Fibroblast of the conjunctiva (primary cell): ENCODE results near the gene SINHCAF.
"Not testable (repeated sequence)": the region's sequence is repeated elsewhere in the genome, so short reads cannot be mapped to it uniquely, and the experiment has no call there.

Source experiments
- DNase-seq: peaks from one replicate; pipeline ENCODE4 v3.0.0-alpha.2; 2010; ENCODE audit warnings: low read depth

SINHCAF gene

GRCh38 chr12:31308116-31308515, 17.8 kb downstream of the SINHCAF start:
- DNase-seq, result no peak

- DNase-seq, result no peak
Observed at GRCh38 chr12:31306866-31307265, 19.1 kb downstream of the SINHCAF start.

DNA sequence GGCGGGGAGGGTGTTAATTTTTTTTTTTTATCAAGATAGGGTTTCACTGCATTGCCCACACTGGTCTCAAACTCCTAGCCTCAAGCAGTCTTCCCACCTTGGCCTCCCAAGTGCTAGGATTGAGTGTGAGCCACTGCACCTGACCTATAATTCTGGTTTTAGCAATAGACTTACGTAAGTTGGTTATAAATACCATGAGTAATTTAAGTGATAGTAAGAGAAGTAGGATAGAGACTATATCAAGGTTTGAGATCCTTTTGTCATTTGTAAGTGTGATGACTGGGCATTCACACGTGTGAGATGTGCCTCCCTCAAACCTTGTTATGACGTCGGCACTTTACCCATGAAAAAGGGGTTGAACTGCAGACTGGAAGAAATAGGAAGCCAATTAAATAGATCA, 22.5 kb downstream of the SINHCAF start:
- no peak for DNase-seq

DNA sequence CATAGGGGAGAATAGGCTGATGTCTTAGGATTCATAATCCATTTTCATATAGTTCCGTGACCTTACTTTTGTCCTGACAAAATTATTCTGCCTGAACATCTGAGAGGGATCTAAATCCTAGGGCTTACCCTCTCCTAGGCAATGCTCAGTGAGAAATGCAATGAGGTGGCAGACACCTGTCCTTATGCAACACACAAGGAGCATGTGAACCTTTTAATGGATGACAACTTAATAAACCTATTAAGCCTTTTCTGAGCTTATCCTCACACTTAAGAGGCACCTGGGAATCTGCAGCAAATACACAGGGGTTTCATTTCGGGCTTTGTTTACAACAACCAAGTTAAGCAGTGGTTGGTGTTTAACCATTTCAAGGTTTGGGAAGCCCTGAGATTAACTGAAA, 24.6 kb downstream of the SINHCAF start:
- no peak for DNase-seq

DNA sequence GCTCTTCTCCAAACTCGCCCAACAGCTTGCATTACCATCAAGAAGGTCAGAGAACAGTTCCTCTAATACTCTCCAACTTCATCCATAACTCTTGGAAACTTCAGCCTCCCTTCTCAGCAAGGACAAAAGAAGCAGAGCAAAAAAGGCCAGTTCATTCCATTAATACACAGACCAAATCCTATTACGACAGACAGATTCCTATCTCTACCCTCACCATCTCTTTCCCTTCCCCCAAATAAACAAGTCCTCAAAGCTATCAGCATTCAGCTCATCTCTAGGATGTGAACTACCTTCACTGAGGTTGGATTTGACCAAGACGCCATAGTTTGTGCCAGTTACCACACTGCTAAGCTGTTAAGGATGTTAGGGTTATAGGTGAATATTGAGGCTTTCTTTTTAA, 25.2 kb downstream of the SINHCAF start:
- no peak for DNase-seq

DNA sequence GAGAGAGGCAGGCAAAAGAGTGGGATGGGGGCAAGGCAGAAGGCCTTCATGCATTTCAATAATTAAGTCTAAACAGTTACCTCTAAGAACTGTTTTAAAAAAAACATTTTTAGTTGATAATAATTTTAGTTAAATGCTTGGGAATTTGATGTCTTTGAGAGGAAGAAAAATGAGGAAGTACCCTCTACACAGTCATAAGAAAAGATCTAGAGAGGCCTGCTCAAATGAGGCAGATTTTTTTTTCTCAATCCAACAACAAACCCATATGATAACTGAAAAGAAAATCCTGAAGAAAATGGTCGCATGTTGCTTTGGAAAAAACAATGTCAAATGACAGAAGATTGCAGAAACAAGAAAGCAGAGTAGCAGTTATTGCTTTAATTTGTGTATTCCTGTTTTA, 25.6 kb downstream of the SINHCAF start:
- no peak for DNase-seq

GRCh38 chr12:31298922-31299321, 27.0 kb downstream of the SINHCAF start:
- DNase-seq, result no peak

DNA sequence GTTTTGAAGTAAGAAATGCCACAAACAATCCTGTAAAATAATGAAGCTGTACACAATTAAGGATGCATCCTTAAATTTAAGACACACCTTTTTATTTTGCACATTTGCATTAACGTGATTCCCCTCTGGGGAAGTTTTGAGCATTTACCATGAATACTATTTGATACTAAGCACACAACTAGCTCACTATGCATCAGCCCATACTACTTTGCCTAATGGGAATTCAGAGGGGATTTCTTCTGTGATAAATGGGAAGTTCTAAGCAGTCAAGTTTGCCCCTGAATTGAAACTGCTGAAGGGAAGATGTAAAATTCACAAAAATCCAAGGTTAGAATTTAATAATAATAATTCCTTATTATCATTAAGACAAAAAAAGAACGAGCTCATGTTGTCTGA, 27.4 kb downstream of the SINHCAF start:
- no peak for DNase-seq

DNA sequence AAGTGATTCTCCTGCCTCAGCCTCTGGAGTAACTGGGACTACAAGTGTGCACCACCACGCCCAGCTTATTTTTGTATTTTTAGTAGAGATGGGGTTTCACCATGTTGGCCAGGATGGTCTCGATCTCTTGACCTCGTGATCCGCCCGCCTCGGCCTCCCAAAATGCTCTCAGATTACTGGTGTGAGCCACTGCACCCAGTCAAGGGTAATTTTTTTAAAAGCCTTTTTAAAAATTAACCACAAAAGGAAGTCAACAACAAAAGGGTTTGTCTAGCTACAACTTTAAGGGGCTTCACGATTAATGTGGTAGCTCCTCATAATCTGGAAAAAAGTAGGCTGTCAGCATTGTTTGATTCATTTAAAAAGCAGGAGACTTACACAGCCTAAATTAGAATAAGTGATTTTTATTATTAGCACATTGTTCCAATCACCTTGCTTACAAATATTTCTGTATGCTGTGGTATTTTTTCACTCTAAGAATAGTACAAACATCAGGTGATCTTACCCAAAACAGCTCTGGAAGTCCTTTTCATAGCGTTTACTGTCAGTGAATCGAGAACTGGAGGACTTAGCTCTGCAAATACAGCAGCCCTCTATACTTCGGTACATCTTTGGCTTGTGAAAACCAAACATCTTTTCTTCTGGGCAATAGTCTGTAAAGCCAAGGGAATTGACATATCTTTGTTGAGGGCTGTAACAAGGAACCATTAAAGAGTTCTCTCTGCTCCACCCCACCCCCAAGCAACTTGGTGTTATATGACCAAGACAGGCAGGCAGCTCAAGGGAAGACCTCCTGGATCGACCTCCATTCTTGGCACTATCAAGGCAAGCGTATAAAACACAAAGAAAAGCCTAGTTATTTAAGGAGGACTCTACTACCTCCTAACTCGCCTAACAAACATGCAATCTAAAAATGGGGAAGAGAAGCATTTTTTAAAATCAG, 28.1 kb downstream of the SINHCAF start:
- DNase-seq, result no peak

DNA sequence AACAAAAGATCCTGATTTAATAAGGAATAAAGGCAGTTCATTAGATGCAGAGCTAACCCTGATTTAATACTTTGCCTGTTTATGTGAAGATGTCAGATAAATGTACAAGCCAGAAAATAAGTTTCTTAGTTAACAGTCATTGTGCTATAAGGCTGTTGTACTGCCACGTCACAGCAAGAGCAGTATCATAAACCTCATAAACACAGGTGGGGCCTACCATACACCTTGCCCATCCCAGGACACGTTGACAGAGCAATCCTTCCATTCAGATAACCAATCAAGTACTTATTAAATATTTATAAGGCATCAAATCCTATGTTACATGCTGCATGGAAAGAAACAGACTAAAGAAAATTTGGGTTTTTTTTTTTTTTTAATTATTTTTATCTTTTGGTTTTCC, 36.5 kb downstream of the SINHCAF start:
- no peak for DNase-seq

- DNase-seq, result no peak
Observed at GRCh38 chr12:31288381-31288780, 37.6 kb downstream of the SINHCAF start.

GRCh38 chr12:31280183-31280582, 45.8 kb downstream of the SINHCAF start:
- no peak for DNase-seq

DNA sequence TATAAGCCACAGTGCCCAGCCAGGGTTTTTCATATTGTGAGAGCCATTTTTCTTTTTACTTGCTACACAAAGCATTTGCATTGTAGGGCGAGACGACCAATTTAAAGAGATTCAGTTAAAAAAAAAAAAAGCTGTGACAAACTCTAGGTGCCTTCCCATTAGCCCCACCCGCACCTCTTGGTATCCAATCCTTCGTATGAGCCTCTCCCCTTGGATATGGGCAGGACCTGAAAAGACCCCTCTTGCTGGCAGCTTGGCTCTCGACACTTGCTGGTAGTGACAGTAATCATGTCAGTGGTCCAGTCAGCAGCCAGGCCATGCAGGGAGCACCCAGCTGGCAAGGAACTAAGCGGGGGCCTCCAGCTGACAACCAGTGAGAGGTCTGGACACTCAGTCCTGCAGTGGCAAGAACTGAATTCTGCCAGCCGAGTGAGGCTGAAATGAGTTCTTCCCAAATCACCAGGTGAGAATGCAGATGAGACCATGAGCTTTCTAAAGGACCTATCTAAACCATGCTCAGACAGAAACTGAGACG, 46.5 kb downstream of the SINHCAF start:
- DNase-seq, result no peak

GRCh38 chr12:31278832-31279231, 47.1 kb downstream of the SINHCAF start:
- DNase-seq, result no peak

- DNase-seq, result no peak
Observed at GRCh38 chr12:31278424-31278823, 47.5 kb downstream of the SINHCAF start.

GRCh38 chr12:31277081-31277480, 48.9 kb downstream of the SINHCAF start:
- DNase-seq, result no peak

DNA sequence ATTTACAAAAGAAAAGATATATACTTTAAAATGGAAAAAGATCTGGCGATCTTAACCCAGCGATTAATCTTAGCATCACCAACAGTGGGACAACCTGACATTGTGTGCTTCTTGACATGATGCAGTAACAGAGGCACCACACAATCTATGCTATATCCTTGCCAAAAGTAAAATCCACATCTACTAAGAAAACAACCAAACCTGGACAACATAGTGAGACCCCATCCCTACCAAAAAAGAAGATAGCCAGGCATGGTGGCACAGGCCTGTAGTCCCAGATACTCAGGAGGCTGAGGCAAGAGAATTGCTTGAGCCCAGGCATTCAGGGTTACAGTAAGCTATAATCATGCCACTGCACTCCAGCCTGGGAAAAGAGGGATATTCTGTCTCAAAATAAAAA, 50.5 kb downstream of the SINHCAF start:
- DNase-seq, result no peak

DNA sequence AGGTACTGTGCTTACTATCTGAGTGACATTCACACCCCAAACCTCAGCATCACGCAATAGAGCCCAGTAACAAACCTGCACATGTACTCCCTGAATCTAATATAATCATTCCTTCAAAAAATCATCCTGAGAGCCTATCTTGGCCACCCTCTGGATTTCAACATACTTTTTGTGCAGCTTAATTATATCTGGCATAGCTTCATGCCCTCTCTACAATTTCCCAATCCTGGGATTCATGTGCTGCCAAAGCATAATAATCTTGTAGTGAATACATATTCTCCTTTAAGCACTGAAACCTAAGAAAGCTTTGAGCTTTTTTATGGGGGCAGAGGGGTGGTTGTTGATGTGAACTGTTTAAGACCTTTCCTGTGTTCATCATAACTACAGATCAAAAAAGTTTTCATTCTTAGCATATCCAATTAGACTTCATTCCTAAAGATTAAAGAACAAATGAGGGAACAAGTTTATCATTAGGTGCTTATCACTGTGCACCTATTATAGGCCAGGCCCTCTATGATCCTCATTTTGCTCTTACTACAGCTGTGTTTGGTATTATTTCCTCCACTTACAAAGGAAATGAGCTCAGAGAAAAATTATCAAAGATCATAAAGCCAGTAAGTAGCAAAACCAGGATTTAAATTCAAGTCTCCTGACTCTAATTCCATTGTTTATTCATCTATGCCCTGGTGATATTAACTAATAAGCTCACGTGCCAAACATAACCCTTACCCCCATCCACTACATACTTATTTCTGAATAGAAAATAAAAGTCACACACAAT, 51.2 kb downstream of the SINHCAF start:
- DNase-seq, result no peak

DNA sequence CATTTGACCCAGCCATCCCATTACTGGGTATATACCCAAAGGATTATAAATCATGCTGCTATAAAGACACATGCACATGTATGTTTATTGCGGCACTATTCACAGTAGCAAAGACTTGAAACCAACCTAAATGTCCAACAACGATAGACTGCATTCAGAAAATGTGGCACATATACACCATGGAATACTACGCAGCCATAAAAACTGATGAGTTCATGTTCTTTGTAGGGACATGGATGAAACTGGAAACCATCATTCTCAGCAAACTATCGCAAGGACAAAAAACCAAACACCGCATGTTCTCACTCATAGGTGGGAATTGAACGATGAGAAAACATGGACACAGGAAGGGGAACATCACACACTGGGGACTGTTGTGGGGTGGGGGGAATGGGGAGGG, 52.2 kb downstream of the SINHCAF start:
- not testable (repeated sequence) for DNase-seq

DNA sequence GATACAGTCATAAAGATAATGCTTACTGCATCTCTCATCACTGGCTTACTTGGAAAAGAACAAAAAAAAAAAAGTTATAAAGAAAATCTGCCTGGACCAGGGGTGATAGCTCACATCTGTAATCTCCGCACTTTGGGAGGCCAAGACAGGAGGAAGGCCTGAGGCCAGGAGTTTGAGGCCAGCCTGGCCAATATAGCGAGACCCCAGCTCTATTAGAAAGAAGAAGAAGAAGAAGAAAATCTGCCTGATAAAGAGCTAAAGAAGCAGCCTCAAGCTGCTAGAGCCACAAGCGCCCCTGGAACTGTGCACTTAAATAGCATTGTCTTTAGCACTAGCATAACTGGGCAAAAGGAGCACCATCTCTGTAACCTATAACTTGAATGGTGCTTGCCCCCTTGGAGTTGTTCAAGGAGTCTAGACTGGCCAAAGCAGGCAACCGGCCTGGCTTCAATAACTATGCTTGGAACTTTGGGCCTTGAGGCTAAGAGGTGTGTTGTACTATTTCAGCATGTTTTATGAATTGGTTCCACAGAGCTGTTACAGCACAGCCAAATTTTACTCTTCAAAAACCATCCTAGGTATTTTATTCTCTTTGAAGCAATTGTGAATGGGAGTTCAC, 53.2 kb downstream of the SINHCAF start:
- no peak for DNase-seq

- no peak for DNase-seq
Observed at GRCh38 chr12:31267966-31268365, 58.0 kb downstream of the SINHCAF start.

- no peak for DNase-seq
Observed at GRCh38 chr12:31265722-31266121, 60.2 kb downstream of the SINHCAF start.

DNA sequence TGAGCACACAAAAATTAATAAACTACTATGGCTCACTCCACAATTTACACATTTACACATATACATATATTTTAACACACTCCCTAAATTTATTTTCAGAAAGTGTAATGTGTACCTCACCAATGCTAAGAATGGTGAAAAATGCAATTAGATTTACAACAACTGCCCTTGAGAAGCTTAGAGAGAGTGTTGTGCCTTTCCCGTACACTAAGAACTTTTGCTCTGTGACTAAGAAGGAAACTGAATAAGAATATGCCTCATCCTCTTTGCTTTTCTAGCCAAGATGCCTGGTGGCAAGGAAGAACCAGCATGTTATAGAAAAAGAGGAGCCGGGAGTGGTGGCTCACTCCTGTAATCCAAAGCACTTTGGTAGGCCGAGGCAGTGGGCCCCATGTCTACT, 62.3 kb downstream of the SINHCAF start:
- DNase-seq, result no peak
